ENCODE results near the gene CEP170. TPM values are rescaled to one million over a fixed set of nuclear protein-coding genes. Genes with fewer than 3 reads are reported as not detected.
"Not testable (repeated sequence)": the region's sequence is repeated elsewhere in the genome, so short reads cannot be mapped to it uniquely, and the experiment has no call there.

Gene CEP170
- total RNA-seq, 1 donor from 2014 or later, result 128 TPM

DNA sequence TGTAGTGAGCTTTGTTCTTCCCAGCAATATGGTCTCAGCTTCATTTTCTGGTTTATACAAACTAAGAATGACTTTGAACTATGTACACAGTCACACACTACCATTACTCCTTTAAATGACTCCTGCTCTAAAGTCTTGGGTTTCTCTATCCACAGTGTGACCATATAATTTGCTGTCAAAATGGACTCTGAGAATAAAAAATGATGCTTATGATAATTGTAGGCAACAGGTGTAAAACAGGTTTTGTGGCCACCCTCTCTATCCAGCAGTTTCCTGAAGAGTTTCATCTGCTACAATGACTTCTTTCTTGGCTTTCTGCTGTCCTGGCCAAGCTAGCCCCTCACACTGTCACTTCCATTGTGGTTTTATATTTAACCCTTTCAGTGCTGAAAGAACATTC is 71.4 kb downstream of the CEP170 start:
- DNase-seq (ENCODE audit: extremely low read depth, low read depth, low spot score), result not testable (repeated sequence)

DNA sequence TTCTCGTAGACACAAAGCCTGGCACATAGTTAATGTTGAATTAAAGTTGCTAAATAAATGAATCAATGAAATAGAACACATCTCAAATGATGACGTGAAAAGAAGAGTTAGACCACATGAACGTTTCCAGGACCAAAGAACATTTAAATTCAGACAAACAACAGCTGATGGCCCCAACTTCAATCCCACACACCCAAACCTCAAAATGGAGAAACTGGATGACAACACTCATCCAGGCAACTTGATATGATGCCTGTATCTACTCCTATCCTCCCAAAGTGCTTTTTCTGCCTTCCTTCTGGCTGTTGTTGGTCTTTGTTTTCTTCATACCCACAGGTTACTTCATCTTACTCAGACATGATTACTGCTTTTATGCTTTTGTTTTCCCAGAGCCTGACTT is 71.9 kb downstream of the CEP170 start:
- DNase-seq (ENCODE audit: extremely low read depth, low read depth, low spot score), result not testable (repeated sequence)

DNA sequence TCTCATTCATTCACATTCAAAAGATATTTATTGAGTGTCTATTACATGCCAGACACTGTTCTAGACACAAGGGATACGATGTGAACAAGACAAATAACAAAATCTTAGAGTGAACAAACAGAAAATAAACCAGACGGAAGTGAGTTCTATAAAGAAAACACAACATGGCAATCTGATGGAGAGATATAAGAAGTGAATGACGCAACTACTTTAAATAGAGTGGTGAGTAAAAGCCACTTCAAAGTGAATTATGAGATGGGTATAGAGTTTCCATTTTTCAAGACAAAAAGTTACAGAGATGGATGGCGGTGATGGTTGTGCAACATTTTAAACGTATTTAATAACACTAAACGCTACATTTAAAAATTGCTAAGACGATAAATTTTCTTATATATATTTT is 75.4 kb downstream of the CEP170 start:
- no peak for DNase-seq (ENCODE audit: extremely low read depth, low read depth, low spot score)

DNA sequence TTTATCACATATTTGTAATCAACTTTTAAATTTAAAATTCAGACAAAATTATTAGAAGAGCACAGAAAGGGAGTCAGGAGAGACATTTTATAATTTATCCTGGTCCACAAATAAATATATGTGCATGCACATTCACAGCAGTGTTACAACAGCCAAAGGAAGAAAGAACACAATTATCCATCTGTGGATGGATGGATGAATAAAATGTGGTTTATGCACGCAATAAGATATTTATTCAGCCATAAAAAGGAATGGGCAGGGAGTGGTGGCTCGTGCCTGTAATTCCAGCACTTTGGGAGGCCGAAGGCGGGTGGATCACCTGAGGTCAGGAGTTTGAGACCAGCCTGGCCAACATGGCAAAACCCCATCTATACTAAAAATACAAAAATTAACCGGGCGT is 77.3 kb downstream of the CEP170 start:
- not testable (repeated sequence) for DNase-seq (ENCODE audit: extremely low read depth, low read depth, low spot score)

DNA sequence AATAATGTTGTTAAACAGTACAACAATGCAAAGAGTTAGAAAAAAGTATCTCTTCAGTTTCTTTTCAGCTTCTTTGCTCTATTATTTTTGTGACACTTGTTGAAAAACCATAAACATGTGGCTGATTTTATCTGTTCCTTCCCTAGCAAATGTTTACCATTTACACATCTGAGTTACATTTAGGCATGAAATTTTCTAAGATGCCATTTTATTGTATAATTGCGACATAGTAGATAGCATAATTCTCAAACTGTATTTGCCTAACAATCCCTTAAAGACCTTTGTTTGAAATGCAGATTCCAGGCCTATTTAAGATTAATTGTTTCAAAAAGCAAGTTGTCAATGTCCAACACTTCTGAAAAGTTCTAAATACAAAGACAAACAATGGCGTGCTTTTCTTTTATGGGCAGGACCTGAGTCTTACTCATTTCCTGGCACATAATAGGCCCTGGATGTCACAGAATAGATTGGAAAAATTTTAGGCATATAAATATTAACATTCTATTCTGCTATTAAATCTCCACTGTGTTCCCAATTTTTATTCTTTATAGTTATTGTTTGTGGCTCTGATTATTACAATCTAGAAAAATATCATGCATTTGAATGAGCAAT is 81.2 kb downstream of the CEP170 start:
- DNase-seq (ENCODE audit: extremely low read depth, low read depth, low spot score), result not testable (repeated sequence)

DNA sequence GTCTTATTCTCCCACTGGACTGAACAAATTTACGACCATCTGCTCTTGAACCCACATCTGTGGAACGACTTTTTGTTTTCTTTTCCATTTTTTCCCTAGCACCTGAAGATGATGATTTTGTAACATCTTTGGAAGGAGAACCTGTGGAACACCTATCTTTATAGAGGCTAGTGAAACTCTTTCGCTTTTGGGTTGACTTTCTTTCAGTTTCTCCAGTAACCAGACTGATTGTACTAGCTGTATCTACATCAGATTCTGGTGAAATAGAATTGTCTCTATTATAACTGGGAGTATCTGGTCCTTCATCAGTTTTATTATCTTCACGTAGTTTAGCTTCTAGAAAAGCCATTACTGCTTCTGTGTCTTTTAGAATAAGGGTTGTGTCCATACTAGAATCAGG is 90.2 kb downstream of the CEP170 start:
- DNase-seq (ENCODE audit: extremely low read depth, low read depth, low spot score), result not testable (repeated sequence)

DNA sequence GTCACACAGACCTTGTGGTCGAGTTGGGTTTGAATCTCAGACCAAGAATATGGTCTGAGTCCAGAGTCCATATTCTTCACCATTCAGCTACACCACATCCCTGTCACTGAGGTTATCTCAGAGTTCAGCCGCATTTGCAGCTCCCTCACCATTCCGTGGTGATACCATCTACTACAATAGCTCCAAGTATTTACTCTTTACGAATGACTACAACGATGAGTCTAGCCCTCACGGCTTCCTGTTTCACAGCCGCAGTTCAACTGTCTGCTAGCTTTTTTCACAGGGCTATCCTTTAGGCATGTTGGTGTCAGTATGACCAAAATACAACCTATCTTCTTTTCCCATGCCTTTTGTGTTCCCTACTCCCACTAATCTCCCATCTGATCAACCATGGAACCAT is 104.2 kb downstream of the CEP170 start:
- DNase-seq (ENCODE audit: extremely low read depth, low read depth, low spot score), result peak; percentile 18

DNA sequence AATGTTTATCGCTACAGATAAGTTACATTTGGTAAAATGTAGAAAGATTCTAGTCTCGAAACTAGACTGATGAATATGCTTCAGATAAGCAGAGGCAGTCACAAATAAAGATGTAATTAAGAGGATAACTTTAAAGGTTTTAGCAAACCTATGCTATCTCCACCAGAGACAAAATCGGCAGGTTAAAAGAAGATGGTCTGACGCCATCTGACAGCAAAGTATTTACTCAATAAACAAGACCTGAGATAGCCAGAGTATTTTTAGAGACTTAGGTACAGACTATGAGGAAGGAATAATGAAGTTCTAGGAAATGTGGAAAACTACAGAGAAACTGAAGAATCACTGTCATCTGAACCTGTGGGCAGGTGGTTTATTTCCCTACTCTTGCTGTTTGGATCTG is 106.0 kb downstream of the CEP170 start:
- not testable (repeated sequence) for DNase-seq (ENCODE audit: extremely low read depth, low read depth, low spot score)

DNA sequence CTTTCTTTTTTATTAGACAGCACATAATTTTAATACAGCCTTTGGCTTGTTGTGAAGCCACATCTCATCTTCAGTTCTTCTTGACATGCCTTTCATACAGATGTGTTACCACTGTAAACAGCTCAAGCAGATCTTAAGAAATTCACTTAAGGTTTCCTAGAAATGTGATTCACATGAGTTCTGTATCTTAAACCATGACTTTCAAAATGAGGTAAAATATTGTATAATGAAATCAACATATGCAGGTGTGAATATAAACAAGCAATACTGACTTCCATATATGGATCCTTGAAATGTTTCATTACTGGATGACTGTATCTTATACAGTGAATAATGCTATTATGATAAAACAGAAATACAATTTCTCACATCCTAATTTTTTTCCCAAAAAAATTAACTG is 107.7 kb downstream of the CEP170 start:
- not testable (repeated sequence) for DNase-seq (ENCODE audit: extremely low read depth, low read depth, low spot score)

DNA sequence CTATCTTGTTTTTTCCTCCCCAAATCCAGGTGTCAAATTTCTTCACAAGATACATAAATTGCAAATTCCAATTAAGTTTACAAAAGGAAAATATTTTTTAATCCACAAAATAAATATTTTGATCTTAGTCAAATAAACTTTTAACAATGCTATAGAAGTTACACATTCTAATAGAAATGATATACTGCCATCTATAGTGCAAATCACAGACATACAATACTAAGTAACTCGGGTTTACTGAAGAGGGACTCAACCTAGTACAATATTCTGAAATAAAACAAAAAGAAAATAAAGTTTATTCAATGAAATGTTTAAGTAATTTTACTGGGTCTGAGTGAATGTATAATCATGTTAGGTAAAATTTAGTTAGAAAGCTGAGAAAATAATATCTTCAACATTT is 114.6 kb downstream of the CEP170 start:
- not testable (repeated sequence) for DNase-seq (ENCODE audit: extremely low read depth, low read depth, low spot score)

DNA sequence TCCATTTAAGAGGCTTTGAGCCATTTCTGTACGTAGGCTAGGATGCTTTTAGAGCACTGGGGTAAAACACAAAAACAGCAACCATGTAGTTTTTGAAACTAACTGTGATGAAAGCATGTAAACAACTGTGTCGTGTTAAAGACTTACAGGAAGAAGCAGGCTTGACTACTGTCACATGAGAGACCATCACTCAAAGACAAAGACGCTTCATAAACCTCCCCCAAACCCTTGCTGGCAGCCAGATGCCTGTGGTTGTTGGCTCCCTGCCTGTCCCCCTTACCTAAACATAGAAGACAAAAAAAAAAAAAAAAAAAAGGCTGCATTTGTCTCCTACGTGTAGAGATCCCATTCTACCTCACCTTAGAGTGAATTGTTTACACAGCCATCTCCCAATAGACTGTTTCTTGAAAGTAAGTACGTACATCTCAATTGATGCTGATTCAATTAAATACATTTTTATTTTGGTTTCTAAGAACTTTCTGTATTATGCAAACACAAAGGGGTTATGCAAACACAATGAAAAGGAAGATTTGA is 132.1 kb downstream of the CEP170 start:
- DNase-seq (ENCODE audit: extremely low read depth, low read depth, low spot score), result not testable (repeated sequence)

DNA sequence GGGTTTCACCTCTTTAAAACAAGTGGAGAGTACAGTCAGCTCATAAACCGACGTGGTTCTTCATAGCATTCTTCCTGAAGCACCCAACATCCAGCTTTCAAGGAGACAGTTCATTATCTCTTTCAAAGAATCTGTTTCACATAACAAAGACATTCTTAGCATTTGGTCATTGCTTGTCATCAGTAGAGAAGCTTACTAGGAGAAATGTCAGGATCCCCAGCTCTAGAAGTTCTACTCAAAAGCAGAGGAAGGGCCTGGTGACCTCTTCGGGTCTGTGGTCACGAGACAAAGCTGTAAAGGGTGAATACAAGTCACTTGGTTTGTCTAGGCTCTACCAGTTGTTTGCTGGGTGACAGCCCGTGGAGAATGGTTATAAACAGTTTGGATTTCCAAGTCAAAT is 133.1 kb downstream of the CEP170 start:
- DNase-seq (ENCODE audit: extremely low read depth, low read depth, low spot score), result not testable (repeated sequence)

DNA sequence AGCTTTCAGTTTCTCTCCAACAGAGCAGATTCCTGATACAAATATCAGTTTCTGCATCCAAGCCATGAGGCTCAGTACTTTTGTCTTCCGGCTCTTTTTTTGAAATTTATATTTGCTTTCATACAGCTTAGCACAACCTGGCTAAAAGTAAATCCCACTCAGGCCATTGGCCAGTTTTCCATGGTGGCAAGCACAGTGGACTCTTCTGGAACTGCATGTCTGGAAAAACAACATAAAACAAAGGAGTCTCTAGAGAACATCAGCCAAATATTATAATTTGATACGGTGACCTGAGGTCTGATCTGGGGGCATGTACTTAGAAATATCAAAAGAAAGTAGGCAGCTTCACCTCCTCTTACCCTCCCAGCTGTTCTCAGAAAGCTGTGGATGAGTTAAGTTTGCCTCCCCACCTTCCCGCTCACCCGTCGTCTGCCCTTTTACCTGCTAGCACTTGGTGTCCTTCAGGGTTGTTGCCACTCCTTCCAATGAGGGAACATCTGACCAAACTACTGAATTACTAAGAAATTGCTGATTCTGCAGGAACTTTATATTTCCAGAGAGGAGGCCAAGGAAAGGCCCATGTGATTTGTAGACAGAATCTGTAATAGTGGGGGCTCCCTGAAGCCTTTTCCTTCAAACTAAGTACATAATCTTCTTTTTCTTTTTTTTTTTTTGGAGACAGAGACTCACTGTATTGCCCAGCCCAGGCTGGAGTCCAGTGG is 136.3 kb downstream of the CEP170 start:
- DNase-seq (ENCODE audit: extremely low read depth, low read depth, low spot score), result not testable (repeated sequence)

DNA sequence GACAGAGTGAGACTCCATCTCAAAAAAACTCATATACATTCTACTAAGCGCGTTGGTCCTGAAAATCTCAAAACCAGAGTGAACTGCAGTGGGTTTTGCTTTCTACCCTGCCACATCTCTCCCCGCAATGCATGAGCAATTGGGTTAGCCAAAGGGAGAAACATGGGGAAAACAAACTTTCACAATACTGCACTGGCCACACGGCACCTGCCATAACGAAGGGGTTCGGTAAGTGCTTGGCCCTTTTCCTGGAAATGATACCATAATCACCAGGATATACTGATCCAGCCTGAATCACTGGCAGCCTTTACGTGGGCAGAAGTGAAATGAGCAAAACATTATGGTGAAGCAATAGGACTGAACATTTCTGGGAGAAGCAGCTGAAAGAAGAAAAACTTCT is 138.9 kb downstream of the CEP170 start:
- DNase-seq (ENCODE audit: extremely low read depth, low read depth, low spot score), result not testable (repeated sequence)

DNA sequence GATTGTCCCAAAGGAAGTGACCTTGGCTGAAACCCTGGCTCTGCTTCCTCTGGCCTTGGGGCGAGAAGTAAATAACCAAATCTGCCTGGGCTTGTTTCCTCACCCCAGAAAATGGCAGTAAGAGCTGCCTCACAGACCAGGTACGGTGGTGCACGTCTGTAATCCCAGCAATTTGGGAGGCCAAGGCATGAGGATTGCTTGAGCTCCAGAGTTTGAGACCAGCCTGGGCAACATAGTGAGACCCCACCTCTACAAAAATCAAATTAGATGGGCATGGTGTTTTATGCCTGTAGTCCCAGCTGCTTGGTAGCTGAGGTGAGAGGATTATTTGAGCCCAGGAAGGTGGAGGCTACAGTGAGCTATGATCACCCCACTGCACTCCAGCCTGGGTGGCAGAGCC is 140.3 kb downstream of the CEP170 start:
- not testable (repeated sequence) for DNase-seq (ENCODE audit: extremely low read depth, low read depth, low spot score)

DNA sequence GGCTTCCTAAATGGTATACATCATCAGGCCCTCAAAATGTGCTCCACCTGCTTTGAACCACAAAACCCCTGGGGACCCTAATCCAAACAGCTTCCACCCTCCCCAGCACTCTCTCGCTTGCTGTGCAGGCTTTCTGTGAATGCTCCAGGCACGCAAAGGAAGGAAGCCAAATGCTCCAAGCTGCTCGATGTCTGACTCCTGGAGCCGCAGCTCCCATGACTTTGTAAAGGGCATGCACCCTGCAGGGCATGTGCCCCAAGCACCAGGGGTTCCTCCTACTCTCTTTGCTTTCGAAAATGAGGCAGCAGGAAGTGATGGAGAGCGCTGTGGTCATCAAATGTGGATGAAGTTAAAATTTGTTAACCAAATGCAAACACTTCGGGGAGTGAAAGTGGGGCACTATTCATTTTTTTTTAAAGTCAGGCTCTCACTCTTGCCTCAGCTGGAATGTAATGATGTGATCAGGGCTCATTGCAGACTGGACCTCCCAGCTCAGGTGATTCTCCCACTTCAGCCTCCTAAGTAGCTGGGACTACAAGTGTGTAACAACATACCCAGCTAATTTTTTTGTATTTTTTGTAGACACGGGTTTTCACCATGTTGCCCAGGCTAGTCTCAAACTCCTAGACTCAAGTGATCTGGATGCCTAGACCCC is 140.9 kb downstream of the CEP170 start:
- DNase-seq (ENCODE audit: extremely low read depth, low read depth, low spot score), result not testable (repeated sequence)

DNA sequence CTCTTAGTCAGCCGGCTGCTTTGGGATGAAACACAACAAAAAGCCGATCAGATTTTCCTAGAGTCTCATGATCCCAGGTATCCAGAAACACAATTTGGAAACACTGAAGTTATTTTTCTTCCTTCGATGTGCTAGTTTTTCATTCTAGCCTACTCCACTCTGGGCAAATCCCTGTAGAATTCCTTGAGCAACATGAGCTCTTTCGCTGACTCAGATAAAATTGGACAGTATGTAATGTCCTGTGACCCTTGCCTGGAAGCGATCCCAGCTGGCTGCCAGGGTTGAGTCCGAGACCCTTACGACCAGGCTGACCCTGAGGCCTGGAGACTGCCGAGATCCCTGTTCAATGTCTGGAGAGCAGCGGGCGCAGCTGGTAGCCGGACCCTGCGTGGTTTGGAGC is 147.9 kb downstream of the CEP170 start:
- not testable (repeated sequence) for DNase-seq (ENCODE audit: extremely low read depth, low read depth, low spot score)

DNA sequence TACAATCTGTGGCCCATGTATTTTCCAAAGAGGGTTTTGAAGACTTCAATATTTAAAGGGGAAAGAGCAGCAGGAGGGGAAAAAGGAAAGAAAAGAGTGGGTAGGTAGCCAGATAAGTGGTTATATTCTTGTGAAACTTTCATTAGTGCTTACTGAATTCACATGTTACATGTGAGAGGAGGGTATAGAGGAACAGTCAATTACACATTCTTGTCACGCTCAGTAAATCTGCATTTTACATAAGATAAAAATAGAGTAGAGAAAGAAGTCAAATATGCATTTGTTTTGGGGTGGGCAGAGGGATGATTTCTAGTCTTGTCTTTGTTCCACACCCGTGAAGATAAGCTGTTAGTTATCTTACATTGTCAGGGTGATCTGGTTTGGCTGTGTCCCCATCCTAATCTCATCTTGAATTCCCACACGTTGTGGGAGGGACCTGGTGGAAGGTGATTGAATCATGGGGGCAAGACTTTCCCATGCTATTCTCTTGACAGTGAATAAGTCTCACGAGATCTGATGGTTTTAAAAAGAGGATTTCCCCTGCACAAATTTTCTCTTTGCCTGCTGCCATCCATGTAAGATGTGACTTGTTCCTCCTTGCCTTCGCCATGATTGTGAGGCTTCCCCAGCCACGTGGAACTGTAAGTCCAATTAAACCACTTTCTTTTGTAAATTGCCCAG is 149.3 kb downstream of the CEP170 start:
- DNase-seq (ENCODE audit: extremely low read depth, low read depth, low spot score), result not testable (repeated sequence)

DNA sequence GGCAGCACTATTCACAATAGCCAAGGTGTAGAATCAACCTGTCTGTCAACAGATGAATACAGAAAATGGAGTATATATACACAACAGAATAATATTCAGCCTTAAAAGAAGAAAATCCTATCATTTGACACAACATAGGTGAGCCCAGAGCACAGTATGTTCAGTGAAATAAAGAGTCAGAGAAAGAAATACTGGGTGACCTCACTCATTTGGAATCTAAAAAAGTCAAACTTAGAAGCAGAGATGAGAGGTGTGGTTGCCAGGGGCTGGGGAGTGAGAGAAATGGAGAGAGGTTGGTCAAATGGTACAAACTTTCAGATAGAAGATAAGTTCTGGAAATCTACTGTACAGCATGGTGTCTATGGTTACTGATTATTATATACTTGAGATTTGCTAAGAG is 150.0 kb downstream of the CEP170 start:
- not testable (repeated sequence) for DNase-seq (ENCODE audit: extremely low read depth, low read depth, low spot score)

DNA sequence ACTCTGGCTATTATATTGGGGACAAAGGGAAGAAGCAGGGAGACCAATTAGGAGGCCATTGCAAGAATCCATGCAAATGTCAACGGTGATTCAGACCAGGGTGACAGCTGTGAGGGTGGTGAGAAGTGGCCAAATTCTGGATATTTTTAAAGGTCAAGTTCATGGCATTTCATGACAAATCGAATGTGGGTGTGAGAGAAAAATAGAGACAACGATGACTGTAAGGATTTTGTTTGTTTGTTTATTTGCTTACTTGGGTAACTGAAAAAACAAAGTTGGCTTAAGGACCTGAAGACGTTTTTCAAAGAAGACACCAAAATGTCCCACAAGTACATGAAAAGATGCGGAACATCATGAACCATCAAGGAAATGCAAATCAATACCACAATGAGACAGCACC is 150.6 kb downstream of the CEP170 start:
- DNase-seq (ENCODE audit: extremely low read depth, low read depth, low spot score), result not testable (repeated sequence)

DNA sequence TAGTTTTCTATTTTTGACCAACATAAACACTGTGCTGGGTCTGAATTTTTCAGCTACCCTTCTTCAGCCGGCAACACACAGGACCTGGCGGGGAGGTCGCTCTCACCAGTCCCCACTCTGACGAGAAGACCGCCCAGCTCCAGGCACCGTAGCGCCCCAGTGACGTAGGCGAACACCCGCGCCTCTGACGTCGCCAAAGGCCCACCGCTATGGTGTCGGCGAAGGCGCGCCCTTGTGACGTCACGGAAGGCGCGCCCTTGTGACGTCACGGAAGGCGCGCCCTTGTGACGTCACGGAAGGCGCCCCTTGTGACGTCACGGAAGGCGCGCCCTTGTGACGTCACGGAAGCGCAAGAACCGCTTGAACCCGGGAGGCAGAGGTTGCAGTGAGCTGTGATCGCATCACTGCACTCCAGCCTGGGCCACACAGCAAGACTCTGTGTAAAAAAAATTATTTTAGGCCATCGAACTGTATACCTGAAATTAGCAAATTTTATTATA is 153.5 kb downstream of the CEP170 start:
- DNase-seq (ENCODE audit: extremely low read depth, low read depth, low spot score), result not testable (repeated sequence)
